DMS114 treated with DMSO at 0.1 percent for 48 hours (cell line): ENCODE measurements around the gene PTPRT.

Experiments
- DNase-seq: peaks from one replicate; lab custom pipeline; 2025; ENCODE audit not compliant: unreplicated experiment; lab: John Stamatoyannopoulos, UW

PTPRT gene

GRCh38 chr20:42646250-42646649 is 543.5 kb downstream of the PTPRT start:
- DNase-seq = no peak

- DNase-seq = no peak
Measured at GRCh38 chr20:42641886-42642285, 547.8 kb downstream of the PTPRT start.

GRCh38 chr20:42639140-42639539 is 550.6 kb downstream of the PTPRT start:
- DNase-seq = no peak

GRCh38 chr20:42635699-42636411 is 553.9 kb downstream of the PTPRT start:
- no peak for DNase-seq

GRCh38 chr20:42634156-42634555 is 555.5 kb downstream of the PTPRT start:
- DNase-seq = no peak

- DNase-seq = no peak
Measured at GRCh38 chr20:42628683-42629082, 561.0 kb downstream of the PTPRT start.

- DNase-seq = no peak
Measured at GRCh38 chr20:42613076-42613475, 576.6 kb downstream of the PTPRT start.

- DNase-seq = no peak
Measured at GRCh38 chr20:42611889-42612837, 577.5 kb downstream of the PTPRT start.

GRCh38 chr20:42611423-42611822 is 578.3 kb downstream of the PTPRT start:
- no peak for DNase-seq

- DNase-seq = no peak
Measured at GRCh38 chr20:42610070-42610469, 579.6 kb downstream of the PTPRT start.

GRCh38 chr20:42609618-42610017 is 580.1 kb downstream of the PTPRT start:
- DNase-seq = no peak

- DNase-seq = no peak
Measured at GRCh38 chr20:42604998-42605956, 584.4 kb downstream of the PTPRT start.

GRCh38 chr20:42603655-42604054 is 586.1 kb downstream of the PTPRT start:
- DNase-seq = no peak

GRCh38 chr20:42598581-42598980 is 591.1 kb downstream of the PTPRT start:
- no peak for DNase-seq

GRCh38 chr20:42595625-42596024 is 594.1 kb downstream of the PTPRT start:
- no peak for DNase-seq

- DNase-seq = no peak
Measured at GRCh38 chr20:42594659-42595058, 595.0 kb downstream of the PTPRT start.

- DNase-seq = no peak
Measured at GRCh38 chr20:42594011-42594410, 595.7 kb downstream of the PTPRT start.

- no peak for DNase-seq
Measured at GRCh38 chr20:42589976-42590639, 599.6 kb downstream of the PTPRT start.

- DNase-seq = no peak
Measured at GRCh38 chr20:42588847-42589246, 600.9 kb downstream of the PTPRT start.

GRCh38 chr20:42587427-42587826 is 602.3 kb downstream of the PTPRT start:
- no peak for DNase-seq
